HL-60/S4 (cell line): ENCODE measurements around the gene COL23A1.

ENCODE experiments used
- in situ Hi-C: fragments of 300-500 bp; cut with MboI; formaldehyde crosslinking; loops from 2 replicates; pipeline ENCODE4 v1.14.3; 2022; ENCODE audit warnings: low sequenced_read_pairs

Gene COL23A1

DNA sequence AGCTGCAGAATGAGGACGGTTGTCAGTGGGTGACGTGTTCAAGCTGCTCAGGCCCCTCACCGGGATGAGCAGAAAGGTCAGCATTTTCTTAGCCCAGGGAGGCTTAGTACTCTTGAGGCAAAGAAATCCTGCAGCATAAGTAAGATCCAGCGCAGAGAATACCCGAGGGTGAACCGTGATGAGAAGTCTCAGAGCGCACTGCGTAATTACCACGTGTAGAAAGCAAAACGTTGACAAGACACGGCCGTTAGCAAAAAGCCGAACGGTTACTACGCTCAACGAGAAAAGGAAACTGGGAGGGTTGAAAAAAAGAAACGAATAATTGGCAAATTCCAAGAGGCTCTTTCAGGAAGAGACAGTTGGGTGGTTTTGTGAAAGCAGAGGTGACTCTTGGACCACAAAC lies 104.0 kb downstream of the COL23A1 start:
- in situ Hi-C loops = no loop called here

- in situ Hi-C loops = no loop called here
These were observed 106.6 kb downstream of the COL23A1 start for GRCh38 chr5:178483620-178484019.

DNA sequence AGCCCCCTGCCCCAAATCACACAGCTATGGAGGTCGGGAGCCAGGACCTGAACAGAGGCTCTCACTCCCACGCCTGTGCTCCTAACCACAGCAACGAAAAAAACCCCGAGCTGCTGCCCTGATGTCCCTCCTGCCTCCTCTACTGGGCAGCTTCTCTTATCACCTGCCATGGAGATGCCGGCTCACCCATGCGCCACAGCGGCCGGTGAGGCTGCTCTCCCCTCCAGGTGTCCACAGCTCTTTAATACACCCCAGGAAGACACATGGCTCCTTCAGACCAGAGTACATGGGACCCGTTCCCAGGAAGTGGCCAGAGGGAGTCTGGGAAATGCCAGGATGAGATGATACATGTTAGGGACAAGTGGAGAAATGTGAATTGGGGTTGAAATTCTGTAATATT lies 110.9 kb downstream of the COL23A1 start:
- in situ Hi-C loops = no loop called here

GRCh38 chr5:178478370-178478769 lies 111.8 kb downstream of the COL23A1 start:
- in situ Hi-C loops = no loop called here

DNA sequence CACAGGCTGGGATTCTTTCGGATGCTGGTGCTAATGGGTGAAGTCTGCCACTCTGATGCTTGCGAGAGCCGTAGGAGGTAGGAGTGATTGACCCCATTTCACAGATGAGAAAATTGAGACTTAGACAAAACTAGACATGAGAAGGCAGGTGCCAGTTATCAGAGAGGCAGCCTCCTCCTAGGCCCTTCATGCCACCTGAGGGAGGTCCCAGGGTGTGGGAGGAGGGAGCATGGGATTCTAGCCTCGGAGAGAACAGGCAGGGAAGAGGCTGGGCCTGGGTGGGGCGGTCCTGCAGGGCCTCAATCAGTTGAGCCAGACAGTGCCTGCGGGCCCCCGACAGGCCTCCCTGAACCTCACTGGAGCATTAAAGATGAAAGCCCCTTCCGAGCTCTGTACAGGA lies 112.4 kb downstream of the COL23A1 start:
- in situ Hi-C loops = no loop called here

DNA sequence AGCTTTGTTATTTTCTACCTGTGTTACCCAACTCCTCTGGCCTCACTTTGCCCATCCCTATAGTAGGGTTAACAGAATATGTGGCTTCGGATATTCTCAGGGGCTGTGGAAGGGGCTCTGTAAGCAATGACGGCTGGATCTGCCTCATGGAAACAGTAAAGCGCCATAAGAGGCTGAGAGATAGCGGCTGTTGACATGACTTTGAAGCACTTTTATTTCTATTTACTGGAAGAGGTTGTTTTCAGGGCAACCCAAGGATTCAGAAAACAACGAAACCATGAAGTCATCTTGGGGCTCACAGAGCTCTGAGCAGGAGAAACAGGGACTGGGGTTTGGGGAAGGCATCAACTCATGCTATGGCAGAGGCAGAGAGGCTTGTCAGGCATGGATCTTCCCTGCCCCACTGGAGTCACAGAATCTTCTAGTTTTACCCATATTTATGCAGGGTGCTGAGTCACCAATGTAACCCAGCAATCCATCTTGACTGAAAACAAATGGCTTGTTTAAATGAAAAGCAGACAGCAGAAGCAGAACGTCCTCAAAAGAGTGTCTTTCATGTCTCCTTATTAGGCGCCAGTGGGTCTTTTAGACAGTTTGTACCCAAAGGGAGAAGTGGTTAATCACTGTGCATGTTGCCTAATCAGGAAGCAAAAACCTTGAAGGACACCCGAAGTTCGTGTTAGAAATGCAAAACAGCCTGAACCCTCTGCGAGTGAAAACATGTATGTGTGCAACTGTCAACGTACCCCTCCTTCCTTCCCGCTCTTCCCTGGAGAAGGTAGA lies 113.0 kb downstream of the COL23A1 start:
- in situ Hi-C loops = no loop called here

- in situ Hi-C loops = no loop called here
These were observed 113.7 kb downstream of the COL23A1 start for GRCh38 chr5:178476531-178476930.

DNA sequence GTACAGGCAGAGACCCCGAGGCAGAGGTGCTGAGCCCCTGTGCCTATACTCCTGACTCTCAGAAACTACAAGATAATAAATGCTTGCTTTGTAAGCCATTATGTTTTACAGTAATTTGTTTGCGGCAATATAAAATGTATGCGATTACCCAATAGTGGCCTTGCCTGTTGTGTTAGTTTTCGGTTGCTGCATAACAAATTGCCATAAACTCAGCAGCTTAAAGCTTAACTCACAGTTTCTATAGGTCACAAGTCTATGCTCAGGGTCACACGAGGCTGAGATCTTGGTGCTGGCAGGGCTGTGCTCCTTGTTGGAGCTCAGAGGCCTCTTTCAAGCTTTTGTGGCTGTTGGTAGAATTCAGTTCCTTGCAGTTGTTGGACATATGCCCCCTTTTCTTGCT lies 114.8 kb downstream of the COL23A1 start:
- in situ Hi-C loops = no loop called here

GRCh38 chr5:178474562-178475184 lies 115.5 kb downstream of the COL23A1 start:
- in situ Hi-C loops = no loop called here

DNA sequence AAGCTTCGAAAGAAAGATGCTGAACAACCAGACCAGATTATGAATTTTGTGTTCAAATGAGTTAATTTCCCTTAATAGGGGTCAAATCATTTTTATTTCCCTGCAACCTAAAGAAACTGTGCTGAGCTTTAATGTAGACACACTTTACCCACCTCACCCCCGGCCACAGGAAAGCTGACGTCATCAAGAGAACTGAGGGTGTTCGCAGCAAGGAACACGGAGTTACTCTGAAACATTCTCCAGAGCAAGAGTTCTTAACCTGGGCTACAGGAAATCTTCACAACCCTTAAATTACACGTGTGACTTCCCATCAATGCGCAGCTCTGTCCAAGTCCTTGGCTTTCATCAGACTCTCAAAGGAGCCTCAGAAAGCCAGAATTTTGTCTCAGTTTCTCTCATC lies 116.3 kb downstream of the COL23A1 start:
- in situ Hi-C loops = no loop called here

- in situ Hi-C loops = no loop called here
These were observed 118.1 kb downstream of the COL23A1 start for GRCh38 chr5:178472138-178472537.

GRCh38 chr5:178471711-178472110 lies 118.5 kb downstream of the COL23A1 start:
- in situ Hi-C loops = no loop called here

DNA sequence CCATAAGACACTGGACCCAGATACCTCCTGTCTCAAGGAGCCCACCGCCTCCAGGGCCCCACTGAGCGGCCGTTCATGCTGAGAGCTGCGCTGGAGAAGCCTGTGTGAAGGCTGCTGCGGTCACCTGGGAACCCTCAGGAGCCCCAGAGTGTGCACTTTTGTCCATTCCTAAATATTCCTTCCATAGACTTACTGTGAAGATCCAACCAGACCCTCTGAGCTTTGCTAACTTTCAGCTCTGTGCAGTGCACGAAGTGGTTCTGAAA lies 119.5 kb downstream of the COL23A1 start:
- in situ Hi-C loops = no loop called here

DNA sequence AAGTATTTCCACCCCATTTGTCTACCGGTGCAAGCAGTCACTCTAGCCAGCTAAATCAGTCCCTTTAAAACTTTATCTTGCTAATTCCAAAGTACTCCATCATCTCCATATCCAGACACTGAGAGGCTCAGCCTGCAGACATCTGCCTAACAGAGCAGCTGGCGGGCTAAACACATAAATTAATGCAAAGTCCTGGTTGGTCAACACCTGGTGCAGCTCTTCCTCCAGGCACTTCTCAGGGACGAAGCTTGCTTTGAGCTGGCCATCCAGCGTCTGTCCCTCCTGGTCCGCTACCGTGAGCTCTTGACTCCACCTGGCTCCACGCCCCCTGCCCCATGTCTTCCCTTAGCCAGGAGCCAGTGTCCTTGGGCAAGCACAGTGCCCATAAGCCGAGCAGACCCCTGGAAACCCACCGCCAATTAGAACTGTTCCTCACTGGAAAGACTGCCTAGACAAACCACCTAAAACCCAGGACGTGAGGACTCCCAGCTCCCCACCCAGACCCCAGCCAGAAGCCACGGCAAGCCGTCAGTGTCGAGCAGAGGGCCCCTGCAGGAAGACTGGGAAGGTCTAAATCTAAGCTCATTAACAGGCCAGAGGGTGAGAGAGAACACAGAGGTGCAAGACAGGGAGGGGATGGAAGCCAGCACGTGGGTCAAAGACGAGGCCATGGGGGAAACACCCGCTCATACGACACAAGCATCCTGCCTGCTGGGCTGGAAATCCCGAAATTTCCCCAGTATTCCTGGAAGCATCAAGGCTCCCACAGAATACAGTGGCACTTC lies 120.0 kb downstream of the COL23A1 start:
- in situ Hi-C loops = no loop called here

DNA sequence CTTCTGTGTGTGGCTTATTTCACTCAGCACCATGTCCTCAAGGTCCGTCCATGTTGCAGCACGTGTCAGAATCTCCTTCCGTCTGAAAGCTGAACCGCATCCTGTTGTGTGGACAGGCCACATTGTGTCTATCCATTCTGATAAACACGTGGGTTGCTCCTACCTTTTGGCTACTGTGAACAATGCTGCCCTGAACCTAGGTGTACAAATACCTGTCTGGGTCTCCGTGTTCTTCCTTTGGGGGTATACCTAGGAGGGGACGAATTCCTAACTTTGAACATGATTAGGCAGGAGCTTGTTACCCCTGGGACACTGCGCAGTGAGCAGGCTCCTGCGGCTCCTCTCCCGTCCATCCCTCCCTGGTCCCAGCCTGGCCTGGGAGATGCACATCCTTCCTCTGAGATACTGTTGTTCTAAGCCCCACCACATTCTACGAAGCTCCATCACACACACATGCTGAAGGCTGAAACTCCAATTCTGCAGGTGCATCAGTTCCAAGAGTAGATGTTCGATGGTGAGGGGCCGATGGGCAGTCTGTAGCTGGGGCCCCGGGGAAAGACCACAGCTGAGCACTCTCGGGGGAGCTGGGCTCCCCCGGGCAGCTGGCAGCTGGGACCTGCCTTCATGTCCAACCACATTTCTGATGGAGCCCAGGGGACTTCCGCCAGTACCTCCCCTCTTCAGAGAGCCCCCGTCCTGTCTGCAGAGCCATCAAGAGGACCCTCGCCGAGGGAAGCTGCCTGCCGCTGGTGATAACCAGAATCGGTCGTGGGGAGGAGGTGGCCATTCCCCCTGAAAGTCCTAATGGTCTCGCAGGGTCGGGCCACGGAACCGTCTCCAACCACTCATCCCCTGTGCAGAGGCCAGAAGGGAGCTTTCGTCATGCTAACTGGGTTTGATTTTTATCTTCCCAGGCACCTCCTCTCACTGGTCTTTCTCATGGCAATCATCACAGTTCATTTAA lies 120.9 kb downstream of the COL23A1 start:
- in situ Hi-C loops = no loop called here

- in situ Hi-C loops = no loop called here
These were observed 122.0 kb downstream of the COL23A1 start for GRCh38 chr5:178468196-178468685.

GRCh38 chr5:178467568-178468195 lies 122.5 kb downstream of the COL23A1 start:
- in situ Hi-C loops = no loop called here

DNA sequence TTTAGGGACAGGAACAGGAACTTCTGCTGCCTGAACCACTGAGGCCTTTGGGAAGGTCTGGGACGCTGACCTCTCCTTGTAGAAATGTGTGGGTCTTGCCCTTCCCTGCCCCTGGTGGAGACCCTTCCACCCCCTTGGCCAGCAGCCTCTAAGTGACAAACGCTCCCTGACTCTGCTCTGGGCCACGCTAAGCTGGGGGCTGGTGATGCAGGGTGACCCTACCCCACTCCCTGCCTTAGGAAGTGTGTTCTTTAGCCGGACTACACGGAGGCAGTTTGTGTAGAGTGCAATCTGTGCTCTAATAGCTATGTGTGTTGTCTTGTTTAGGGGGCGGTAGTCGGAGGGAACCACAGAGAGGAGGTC lies 123.0 kb downstream of the COL23A1 start:
- in situ Hi-C loops = no loop called here

DNA sequence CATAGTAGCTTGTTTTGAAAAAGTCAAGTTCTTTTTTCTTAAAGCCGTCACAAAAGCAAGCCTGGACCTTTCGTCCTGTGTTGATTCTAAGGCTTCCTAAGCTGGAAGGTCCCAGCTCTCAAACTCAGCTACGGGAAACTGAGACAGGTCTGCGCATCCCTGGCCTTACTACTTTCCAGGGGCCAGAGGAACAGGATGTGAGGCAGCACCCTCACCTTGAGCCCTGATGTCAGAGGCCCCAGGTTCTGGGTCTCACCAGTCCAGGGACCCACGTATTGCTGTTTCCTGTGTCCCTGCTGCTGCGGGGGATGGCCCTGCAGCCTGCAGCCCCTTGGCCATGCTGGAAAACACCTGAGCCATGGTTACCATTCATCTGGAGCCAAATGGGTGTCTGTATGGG lies 123.9 kb downstream of the COL23A1 start:
- in situ Hi-C loops = no loop called here

- in situ Hi-C loops = no loop called here
These were observed 124.3 kb downstream of the COL23A1 start for GRCh38 chr5:178465861-178466288.
